GM15510 (cell line): Measurements from ENCODE around the gene ADGRL3.

Experiments used
- POLR2A ChIP-seq: IDR thresholded peaks from 3 replicates; pipeline ENCODE4 v1.6.1; 2011; ENCODE audit warnings: borderline replicate concordance; ENCODE audit not compliant: insufficient read length; ENCODE audit errors: extremely low read depth

Gene ADGRL3

GRCh38 chr4:61201961-61202637, 2.0 kb downstream of the ADGRL3 start:
- no peak for TF ChIP-seq POLR2A

DNA sequence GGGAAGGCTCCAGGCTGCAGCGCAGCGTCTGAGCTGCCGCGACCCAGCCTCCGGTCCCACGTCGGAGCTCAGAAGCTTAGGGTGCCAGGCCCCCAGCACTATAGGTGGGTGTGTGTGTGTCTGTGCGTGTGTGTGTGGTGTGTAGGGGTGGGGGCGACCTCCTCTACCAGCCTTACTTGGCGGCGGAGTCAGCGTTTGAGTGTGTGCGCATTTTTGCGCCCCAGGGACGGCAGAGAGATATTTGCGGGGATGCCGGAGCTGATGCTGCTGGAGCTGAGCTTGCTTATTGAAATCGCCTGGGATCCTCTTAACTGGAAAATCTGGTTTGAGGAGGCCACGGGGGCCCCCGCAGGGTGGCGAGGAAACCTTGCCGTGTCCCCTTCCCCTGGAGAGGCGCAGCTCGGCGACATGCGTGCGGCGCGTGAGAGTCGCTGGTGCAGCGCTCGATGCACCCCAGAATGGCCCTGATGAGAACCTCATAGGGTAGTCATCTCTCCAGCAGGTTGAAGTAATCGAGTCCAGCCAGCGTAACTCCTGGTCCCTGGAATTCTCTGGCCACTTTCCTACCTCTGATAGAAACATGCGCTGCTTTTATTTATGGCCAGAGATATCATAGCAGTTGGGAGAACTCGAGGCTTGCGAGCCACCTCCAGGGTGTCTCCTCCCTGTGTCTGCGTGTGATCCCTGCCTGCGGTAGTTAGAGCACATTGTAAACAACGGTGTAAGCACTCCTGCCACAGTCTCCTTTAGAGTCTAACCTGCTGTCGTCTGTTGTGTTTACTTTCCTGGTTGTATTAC, 2.7 kb downstream of the ADGRL3 start:
- TF ChIP-seq POLR2A = no peak

- no peak for TF ChIP-seq POLR2A
Measured at GRCh38 chr4:61203436-61203790, 3.3 kb downstream of the ADGRL3 start.

GRCh38 chr4:61204353-61205060, 4.4 kb downstream of the ADGRL3 start:
- TF ChIP-seq POLR2A = no peak

DNA sequence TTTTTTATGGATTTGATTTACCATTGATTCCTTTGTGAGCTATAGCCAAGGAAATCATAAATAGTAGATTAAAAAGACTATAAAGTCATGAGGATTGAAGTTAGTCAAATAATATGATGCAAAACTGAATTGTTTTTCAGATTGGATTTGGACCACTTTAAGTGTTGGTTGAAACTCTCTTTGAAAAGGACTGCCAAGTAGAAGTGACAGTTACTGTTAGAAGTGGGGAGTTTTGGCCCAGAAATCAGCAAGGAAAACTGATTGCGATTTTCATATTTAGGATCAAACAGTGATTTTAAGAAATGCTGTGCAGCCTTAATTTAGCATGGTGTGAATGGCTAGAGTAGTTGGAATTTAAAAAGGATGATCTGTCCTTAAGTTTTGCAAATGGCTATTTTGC, 4.9 kb downstream of the ADGRL3 start:
- TF ChIP-seq POLR2A = no peak

DNA sequence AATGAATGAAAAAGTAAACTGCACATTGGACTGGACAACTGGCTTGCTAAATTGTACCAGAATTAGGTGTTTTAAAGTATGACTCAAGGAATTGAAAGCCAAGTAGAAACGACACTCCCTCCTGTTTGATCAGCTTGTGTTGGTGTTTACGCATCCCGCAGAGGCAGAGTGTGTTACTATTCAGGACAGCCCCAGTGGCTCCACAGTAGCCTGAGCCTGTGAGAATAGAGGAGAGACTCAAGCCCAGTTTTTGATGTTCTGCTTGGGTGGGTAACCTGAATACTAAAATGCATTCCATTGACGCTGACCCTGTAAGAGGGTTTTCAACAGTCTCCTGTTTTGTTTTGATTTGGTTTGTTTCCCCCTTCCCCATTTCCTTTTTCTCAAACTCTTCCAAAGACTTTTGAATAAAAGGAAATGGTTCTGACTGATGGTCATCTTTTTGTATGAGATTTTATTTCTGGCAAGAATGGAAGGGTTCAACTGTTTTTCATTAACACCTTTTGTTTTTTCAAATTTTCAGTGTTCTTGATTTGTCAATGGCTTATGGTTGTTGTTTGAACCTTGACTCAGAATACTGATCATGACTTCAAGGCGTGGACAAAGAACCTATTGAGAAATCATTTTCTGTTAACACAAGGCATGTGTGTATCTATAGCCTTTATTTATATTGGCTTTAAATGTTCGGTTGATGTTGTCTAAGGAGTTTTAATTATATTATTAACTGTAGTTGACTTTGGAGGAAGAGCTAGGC, 10.2 kb downstream of the ADGRL3 start:
- no peak for TF ChIP-seq POLR2A

GRCh38 chr4:61211781-61212180, 11.7 kb downstream of the ADGRL3 start:
- no peak for TF ChIP-seq POLR2A

DNA sequence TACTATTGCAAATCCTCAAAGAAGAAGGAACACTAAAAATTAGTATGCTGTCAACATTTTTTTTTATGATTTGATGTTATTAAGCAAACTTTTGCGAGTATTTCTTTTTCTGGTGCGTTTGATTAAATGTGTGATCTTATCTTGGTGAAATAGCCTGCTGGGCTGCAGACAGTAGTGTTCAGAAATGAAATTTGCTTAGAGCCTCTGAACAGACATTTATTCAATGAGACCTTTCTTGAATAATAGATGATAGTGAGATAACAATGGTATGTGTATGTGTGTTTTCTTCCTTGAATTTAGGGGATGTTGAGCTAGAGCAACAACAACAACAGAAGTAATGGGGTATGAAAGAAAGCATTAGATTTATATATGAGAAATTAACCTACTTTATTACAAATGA, 12.7 kb downstream of the ADGRL3 start:
- TF ChIP-seq POLR2A = no peak

DNA sequence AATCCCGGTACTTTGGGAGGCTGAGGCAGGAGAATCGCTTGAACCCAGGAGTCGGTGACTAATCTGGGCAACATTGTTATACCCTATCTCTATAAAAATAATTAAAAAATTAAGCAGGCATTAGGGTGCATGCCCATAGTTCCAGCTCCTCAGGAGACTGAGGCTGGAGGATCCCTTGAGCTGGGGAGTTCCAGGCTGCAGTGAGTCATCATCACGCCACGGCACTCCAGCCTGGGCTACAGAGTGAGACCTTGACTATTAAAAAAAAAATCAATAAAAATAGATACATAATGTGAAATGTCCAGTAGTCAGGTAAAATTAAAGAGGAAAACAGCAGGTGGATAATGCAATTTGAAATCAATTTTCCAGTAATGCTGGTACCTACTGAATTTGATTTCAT, 14.6 kb downstream of the ADGRL3 start:
- TF ChIP-seq POLR2A = no peak

GRCh38 chr4:61217222-61217621, 17.1 kb downstream of the ADGRL3 start:
- no peak for TF ChIP-seq POLR2A

DNA sequence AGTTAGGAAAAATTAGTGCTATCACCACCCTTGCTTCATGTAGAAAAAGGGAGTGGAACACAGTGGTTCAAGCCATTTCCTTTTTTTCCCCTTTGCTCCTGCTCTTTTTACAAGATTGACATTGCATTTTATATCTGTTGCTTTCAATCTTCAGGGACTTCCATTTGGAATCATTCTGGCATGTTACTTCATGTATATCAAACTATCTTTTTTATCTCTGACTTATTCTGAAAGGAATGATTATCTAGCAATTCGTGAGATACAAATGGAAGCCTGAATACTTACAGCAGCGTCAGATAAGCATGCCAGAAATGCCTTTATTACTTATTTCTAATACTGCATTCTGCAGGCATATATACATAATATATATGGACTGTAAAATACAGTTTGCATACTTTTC, 20.4 kb downstream of the ADGRL3 start:
- no peak for TF ChIP-seq POLR2A

DNA sequence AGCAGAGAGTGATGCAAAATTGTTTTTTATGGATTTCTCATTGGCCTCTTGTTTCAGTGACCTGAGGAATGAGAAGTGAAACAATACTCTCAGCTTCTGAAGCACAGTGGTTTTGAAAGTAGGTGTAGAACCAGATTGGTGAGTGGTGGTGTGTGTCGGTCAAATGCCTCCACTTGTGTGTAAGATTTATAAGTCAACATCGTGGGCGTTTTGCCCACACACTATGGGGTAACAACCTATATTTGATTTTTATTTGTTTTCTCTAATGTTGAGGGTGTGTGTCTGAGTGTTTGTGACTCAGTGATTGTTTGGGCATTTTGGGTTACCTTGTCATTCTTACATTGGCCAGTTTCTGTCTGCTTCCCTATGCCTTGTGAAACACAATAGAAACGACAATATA, 23.3 kb downstream of the ADGRL3 start:
- TF ChIP-seq POLR2A = no peak

- TF ChIP-seq POLR2A = no peak
Measured at GRCh38 chr4:61224573-61224972, 24.4 kb downstream of the ADGRL3 start.

GRCh38 chr4:61225656-61226055, 25.5 kb downstream of the ADGRL3 start:
- no peak for TF ChIP-seq POLR2A

- no peak for TF ChIP-seq POLR2A
Measured at GRCh38 chr4:61231421-61231820, 31.3 kb downstream of the ADGRL3 start.
